AG04450 (cell line): ENCODE results near the gene PCSK6. TPM values are rescaled to one million over a fixed set of nuclear protein-coding genes. Genes with fewer than 3 reads are reported as not detected.

Experiments used
- CTCF ChIA-PET: fragments of 300-600, 350-600 bp; formaldehyde crosslinking; extraction: SDS; loops from one replicate; lab custom pipeline; 2022; ENCODE audit warnings: antibody characterized with exemption, inconsistent platforms; lab: Charles Lee
- POLR2A ChIA-PET: fragments of 350-600 bp; formaldehyde crosslinking; extraction: SDS; loops from one replicate; lab custom pipeline; 2021; ENCODE audit warnings: antibody characterized with exemption, inconsistent platforms; lab: Yijun Ruan, JAX
- DNase-seq: peaks from one replicate; pipeline ENCODE4 v3.0.0-alpha.2; 2011; ENCODE audit warnings: low read depth, low spot score
- H3K27ac ChIP-seq: one replicate; pipeline ENCODE4 v1.5.1; 2012; ENCODE audit warnings: low read depth, low read length, control low read depth
- H3K27me3 ChIP-seq: one replicate; pipeline ENCODE4 v1.6.0; 2012; ENCODE audit warnings: low read length; ENCODE audit not compliant: control insufficient read depth, insufficient read depth
- H3K4me3 ChIP-seq: 2 replicates; pipeline ENCODE4 v1.5.1; 2011; ENCODE audit warnings: mild to moderate bottlenecking, low read depth, low read length, control low read depth
- H3K9me3 ChIP-seq: 2 replicates; pipeline ENCODE4 v1.5.1; 2012; ENCODE audit warnings: low read length; ENCODE audit not compliant: control insufficient read depth, insufficient read depth
- polyA plus RNA-seq: library from polyadenylated mRNA; depleted of rRNA; stranded (reverse); fragments of >200 nt; gene quantifications from 2 replicates; pipeline ENCODE4 v1.2.3, GENCODE V29; 2011
- TF ChIP-seq, protein P1 (sequence below): IDR thresholded peaks from 2 replicates; pipeline ENCODE4 v1.5.1; 2011; ENCODE audit warnings: low read depth, low read length, control low read depth, inconsistent platforms

The PCSK6 gene
- polyA plus RNA-seq, 1 experiment: 0.06 TPM

DNA sequence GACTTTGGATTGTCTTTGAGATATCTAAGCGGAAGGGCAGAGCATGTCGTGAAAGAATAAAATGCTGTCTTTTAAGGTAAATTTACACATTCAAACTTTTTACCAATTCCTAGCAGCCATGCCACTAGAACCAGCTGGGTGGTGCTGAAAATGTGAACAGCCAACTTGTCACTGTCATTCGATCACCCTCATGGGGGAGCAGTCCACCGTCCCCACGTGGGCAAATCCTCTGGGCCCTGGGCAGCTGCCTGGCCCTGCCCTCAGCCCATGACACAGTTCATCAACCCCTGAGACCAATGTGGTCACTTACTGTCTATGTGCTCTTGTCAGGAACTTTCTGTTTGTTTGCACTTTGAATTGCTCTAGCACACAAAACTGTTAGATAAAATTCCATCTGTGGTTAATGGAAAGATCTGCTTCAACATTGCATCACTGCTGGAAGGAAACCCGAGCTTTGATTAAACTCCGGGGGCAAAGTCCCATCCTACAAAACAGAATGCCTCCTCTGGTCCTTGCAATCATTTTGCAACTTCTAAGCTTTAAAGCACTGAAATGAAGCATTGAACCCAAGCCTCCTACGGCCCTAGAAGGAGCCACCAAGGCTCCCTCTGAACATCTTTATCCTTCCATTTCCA, 50.1 kb downstream of the PCSK6 start:
- H3K4me3 ChIP-seq: no peak overlapping the region
- no peak overlapping the region for H3K27ac ChIP-seq

DNA sequence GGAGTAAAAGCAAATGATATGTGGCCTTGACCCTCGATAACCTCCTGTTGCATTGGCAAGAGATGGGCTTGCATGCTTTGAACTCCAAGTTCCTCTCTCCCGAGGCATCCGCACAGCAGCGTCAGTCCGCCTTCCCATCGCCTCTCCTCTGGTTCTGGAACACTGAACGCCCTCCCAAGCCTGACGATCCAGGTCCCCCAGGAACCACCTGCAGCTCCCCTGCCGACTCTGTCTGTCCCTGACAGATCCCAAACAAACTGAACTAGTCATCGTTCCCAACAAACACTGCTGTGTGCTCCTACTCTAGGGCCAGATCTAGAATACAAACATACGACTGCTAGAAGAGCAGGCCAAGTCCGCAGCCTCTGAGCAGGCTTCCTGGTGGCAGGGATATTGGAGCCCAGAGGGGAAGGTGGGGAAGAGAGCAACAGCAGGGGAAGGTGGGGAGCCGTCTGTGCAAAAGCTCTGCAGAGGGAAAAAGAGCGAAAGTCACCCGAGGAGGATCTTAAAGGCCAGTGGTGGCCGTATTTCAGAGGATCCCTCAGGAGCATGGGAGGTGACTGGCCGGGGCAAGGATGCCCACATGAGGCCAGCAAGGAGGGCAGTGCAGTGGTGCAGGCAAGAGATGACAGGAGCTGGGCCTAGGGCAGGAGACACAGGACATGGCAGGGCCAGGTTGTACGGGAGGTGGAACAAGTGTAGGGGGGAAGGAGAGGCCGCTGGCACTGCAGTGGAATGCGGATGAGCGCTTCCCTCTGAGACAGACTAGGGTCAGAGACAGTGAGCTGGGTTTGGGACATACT, 50.8 kb downstream of the PCSK6 start:
- Histone ChIP-seq H3K9me3 (no peaks in the 10 kb centered on the region; the same call in 1 of the 2 replicates), H3K27me3 (peaks cover 2% of the 10 kb centered on the region), H3K27ac (no peak overlapping the region), H3K4me3 (no peak overlapping the region)
- TF ChIP-seq, protein P1, sequence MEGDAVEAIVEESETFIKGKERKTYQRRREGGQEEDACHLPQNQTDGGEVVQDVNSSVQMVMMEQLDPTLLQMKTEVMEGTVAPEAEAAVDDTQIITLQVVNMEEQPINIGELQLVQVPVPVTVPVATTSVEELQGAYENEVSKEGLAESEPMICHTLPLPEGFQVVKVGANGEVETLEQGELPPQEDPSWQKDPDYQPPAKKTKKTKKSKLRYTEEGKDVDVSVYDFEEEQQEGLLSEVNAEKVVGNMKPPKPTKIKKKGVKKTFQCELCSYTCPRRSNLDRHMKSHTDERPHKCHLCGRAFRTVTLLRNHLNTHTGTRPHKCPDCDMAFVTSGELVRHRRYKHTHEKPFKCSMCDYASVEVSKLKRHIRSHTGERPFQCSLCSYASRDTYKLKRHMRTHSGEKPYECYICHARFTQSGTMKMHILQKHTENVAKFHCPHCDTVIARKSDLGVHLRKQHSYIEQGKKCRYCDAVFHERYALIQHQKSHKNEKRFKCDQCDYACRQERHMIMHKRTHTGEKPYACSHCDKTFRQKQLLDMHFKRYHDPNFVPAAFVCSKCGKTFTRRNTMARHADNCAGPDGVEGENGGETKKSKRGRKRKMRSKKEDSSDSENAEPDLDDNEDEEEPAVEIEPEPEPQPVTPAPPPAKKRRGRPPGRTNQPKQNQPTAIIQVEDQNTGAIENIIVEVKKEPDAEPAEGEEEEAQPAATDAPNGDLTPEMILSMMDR: no peak
- ChIA-PET CTCF (no interaction called here), POLR2A (no interaction called here)
- no peak for DNase-seq

More for the DNA sequence above, 50.1 kb downstream of the PCSK6 start:
- Histone ChIP-seq H3K27me3 (peaks cover 2% of the 10 kb centered on the region), H3K9me3 (no peaks in the 10 kb centered on the region; the same call in 1 of the 2 replicates)
- ChIA-PET POLR2A (no interaction called here), CTCF (no interaction called here)
- TF ChIP-seq, protein P1: no peak
- no peak for DNase-seq

DNA sequence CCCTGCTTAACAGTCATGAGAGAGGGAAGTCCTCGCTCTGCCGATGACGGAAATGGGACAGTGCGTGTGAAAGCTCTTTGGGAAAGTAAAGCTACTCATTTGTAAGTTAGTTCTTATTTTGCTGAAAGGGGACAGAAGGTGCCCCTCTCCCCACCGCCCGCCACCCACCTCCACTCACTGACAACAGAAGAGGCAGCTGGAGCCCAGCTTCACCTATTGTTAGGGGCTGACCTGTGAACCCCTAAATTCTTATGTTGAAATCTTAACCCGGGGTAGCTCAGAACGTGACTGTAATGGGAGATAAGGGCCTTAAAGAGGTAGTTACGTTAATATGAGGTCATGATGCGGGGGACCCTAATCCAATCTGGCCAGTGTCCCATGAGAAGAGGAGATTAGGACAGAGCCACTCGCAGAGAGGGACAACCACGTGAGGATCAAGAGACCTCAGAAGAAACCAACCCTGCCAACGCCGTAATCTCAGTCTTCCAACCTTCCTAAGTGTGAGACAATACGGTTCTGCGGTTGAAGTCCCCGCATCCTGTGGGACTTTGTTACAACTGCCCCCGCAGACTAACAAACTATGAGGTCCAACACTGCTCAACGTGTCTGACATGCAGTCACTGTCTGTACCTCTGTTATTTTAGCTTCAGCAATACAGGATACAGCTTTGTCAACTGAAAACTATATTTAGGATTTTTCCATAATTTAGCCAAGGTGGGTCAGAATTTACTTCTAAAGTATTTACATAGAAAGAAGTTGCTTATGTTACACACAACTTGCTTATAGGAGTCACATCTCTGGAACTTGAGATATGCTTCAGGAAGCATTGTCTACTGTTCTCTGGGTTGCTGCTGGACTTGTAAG, 51.7 kb downstream of the PCSK6 start:
- Histone ChIP-seq H3K27ac (no peak overlapping the region), H3K27me3 (no peaks in the 10 kb centered on the region), H3K4me3 (no peak overlapping the region), H3K9me3 (no peaks in the 10 kb centered on the region; the same call in 1 of the 2 replicates)
- no peak for DNase-seq
- CTCF ChIA-PET: no interaction called here
- POLR2A ChIA-PET: no interaction called here
- TF ChIP-seq, protein P1: no peak

DNA sequence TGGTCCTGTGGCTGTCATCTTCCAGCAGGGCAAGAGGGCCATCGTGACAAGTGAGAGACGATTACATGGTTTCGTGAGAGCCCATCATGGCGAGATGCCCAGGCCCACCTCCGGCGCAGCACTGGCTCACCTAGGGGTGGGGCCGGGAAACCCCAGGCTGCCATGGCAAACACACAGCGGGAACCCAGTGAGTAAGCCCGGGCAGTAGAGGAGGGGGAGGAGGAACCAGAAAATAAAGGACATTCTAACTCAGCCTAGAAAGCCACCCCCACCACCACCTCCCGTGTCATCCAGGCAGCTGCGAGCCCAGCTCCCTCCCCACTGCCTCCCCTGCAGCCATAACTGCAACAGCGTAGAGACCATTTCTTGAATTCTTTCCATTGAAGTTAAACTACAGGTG, 52.3 kb downstream of the PCSK6 start:
- Histone ChIP-seq H3K27me3 (no peaks in the 10 kb centered on the region), H3K4me3 (no peak overlapping the region), H3K27ac (no peak overlapping the region), H3K9me3 (no peaks in the 10 kb centered on the region; the same call in 1 of the 2 replicates)
- CTCF ChIA-PET: no interaction called here
- POLR2A ChIA-PET: no interaction called here
- TF ChIP-seq, protein P1: no peak
- DNase-seq: no peak
